ENCODE measurements around the gene RNF215.
"Not testable (repeated sequence)": the region's sequence is repeated elsewhere in the genome, so short reads cannot be mapped to it uniquely, and the experiment has no call there.

Gene RNF215

GRCh38 chr22:30420347-30421125 is 33.3 kb upstream of the RNF215 start:
- no peak for DNase-seq

GRCh38 chr22:30416837-30417236 is 29.6 kb upstream of the RNF215 start:
- DNase-seq = no peak

GRCh38 chr22:30416403-30416802 is 29.2 kb upstream of the RNF215 start:
- DNase-seq = no peak

GRCh38 chr22:30414525-30415047 is 27.4 kb upstream of the RNF215 start:
- DNase-seq = no peak

GRCh38 chr22:30413745-30414524 is 26.7 kb upstream of the RNF215 start:
- no peak for DNase-seq

- DNase-seq = no peak
These were observed 25.8 kb upstream of the RNF215 start for GRCh38 chr22:30413001-30413400.

GRCh38 chr22:30411780-30412179 is 24.6 kb upstream of the RNF215 start:
- DNase-seq = no peak

GRCh38 chr22:30408388-30409102 is 21.3 kb upstream of the RNF215 start:
- DNase-seq = no peak

- no peak for DNase-seq
These were observed 19.2 kb upstream of the RNF215 start for GRCh38 chr22:30406400-30406799.

- DNase-seq = no peak
These were observed 18.5 kb upstream of the RNF215 start for GRCh38 chr22:30405731-30406130.

- DNase-seq = no peak
These were observed 17.1 kb upstream of the RNF215 start for GRCh38 chr22:30404307-30404706.

GRCh38 chr22:30402766-30403104 is 15.5 kb upstream of the RNF215 start:
- DNase-seq = not testable (repeated sequence)

- no peak for DNase-seq
These were observed 15.0 kb upstream of the RNF215 start for GRCh38 chr22:30402028-30402765.

GRCh38 chr22:30401024-30401423 is 13.8 kb upstream of the RNF215 start:
- not testable (repeated sequence) for DNase-seq

- no peak for DNase-seq
These were observed 12.9 kb upstream of the RNF215 start for GRCh38 chr22:30400159-30400558.

- DNase-seq = no peak
These were observed 12.5 kb upstream of the RNF215 start for GRCh38 chr22:30399718-30400117.

- no peak for DNase-seq
These were observed 11.8 kb upstream of the RNF215 start for GRCh38 chr22:30398685-30399680.

- DNase-seq = peak; percentile 55
These were observed 10.7 kb upstream of the RNF215 start for GRCh38 chr22:30397656-30398635.

- peak; percentile 70 for DNase-seq
These were observed 9.9 kb upstream of the RNF215 start, which contains the start of gene SEC14L2 for GRCh38 chr22:30396871-30397655. Gene SEC14L2, plus strand, starts transcription at chr22:30397018. Its CDS starts 99 bp downstream, at chr22:30397117.

Data from retina (tissue), 1 donor.